DND-41 (cell line): ENCODE data around the gene SIGLEC9.
A peak's percentile ranks its signal among the peaks of the same experiment; 100 is the strongest.

Experiments
- EZH2 ChIP-seq: IDR thresholded peaks from 3 replicates; pipeline ENCODE4 v1.6.1; 2012; ENCODE audit warnings: borderline replicate concordance, low read depth, mild to moderate bottlenecking, moderate library complexity, low read length, inconsistent platforms; ENCODE audit not compliant: severe bottlenecking
- TF ChIP-seq, protein P1 (sequence below): IDR thresholded peaks from 2 replicates; pipeline ENCODE4 v1.5.1; 2012; ENCODE audit warnings: borderline replicate concordance, low read length, moderate library complexity, mild to moderate bottlenecking; ENCODE audit not compliant: poor library complexity, severe bottlenecking; ENCODE audit errors: extremely low read depth

DNA sequence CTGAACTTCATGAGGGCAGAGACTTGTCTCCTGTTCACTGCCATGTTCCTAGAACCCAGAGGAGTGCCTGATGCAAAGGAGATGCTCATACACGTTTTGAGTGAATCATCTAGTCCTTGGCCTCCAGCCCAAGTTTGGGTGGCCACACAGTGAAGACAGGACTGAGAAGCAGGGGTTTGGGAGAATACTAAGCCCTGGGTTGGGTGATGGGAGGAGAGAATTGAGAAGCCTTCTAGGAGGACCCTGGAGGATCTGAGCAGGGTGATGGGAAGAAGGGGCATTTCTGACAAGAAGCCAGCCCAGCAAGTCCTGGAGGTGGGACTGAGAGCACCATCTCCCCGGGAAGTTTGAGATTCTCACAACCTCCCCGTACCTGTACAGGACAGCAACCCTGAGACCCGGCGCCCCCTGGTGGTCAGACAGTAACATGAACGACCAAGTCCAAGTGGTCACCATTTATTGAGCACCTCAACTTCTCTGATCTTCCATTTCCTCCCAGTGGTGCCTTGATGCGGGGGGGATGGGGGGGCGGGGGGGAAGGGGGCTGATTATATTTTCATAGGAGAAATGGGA, 27.5 kb upstream of the SIGLEC9 start:
- no peak for TF ChIP-seq EZH2
- TF ChIP-seq, protein P1, sequence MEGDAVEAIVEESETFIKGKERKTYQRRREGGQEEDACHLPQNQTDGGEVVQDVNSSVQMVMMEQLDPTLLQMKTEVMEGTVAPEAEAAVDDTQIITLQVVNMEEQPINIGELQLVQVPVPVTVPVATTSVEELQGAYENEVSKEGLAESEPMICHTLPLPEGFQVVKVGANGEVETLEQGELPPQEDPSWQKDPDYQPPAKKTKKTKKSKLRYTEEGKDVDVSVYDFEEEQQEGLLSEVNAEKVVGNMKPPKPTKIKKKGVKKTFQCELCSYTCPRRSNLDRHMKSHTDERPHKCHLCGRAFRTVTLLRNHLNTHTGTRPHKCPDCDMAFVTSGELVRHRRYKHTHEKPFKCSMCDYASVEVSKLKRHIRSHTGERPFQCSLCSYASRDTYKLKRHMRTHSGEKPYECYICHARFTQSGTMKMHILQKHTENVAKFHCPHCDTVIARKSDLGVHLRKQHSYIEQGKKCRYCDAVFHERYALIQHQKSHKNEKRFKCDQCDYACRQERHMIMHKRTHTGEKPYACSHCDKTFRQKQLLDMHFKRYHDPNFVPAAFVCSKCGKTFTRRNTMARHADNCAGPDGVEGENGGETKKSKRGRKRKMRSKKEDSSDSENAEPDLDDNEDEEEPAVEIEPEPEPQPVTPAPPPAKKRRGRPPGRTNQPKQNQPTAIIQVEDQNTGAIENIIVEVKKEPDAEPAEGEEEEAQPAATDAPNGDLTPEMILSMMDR = peak; percentile 69
